Esophagus (tissue), 2 donors: ENCODE measurements around the gene ABO. TPM values are rescaled to one million over a fixed set of nuclear protein-coding genes. Genes with fewer than 3 reads are reported as not detected.
A peak's percentile ranks its signal among the peaks of the same experiment; 100 is the strongest.
"Not testable (repeated sequence)": the region's sequence is repeated elsewhere in the genome, so short reads cannot be mapped to it uniquely, and the experiment has no call there.

ENCODE experiments used
- H3K27ac ChIP-seq, 2 donors: one replicate each; pipeline ENCODE4 v1.5.1; 2013; ENCODE audit warnings: low read depth in 2 of 2, mild to moderate bottlenecking in 2 of 2, inconsistent platforms in 1 of 2, low read length in 1 of 2, moderate library complexity in 1 of 2
- H3K27me3 ChIP-seq, 2 donors: one replicate each; pipeline ENCODE4 v1.6.1; 2013; ENCODE audit warnings: low read length in 2 of 2, control low read depth in 1 of 2, mild to moderate bottlenecking in 1 of 2; ENCODE audit not compliant: insufficient read depth in 2 of 2, control insufficient read depth in 1 of 2
- H3K36me3 ChIP-seq, 2 donors: one replicate each; pipeline ENCODE4 v1.6.1; 2013; ENCODE audit warnings: low read length in 1 of 2; ENCODE audit not compliant: control insufficient read depth in 2 of 2, insufficient read depth in 2 of 2
- H3K4me1 ChIP-seq, 2 donors: one replicate each; pipeline ENCODE4 v1.6.1; 2013; ENCODE audit warnings: low read length in 1 of 2; ENCODE audit not compliant: control insufficient read depth in 2 of 2, insufficient read depth in 2 of 2
- H3K4me3 ChIP-seq, 2 donors: one replicate each; pipeline ENCODE4 v1.5.1; 2013; ENCODE audit warnings: low read length in 2 of 2, mild to moderate bottlenecking in 2 of 2, low read depth in 1 of 2, moderate library complexity in 1 of 2
- H3K9me3 ChIP-seq, 2 donors: one replicate each; pipeline ENCODE4 v1.6.1; 2013; ENCODE audit warnings: mild to moderate bottlenecking in 2 of 2, low read depth in 1 of 2, low read length in 1 of 2, moderate library complexity in 1 of 2; ENCODE audit not compliant: control insufficient read depth in 2 of 2, insufficient read depth in 1 of 2
- WGBS, 2 donors: extraction: QIAGEN DNeasy Blood & Tissue Kit; methylation state at CpG; one replicate each; pipeline ENCODE4 v1.1.7; 2013; 5-methylcytosine and 5-hydroxymethylcytosine counted together
- polyA plus RNA-seq, 2 donors: library from polyadenylated mRNA; stranded (reverse); fragments of 200-250 nt; gene quantifications; one replicate each; pipeline ENCODE4 v1.2.3, GENCODE V29; 2013
- donor health status: healthy with polysubstance abuse.
- donor health status: Bipolar disorder and iron deficiency.

ABO gene
- polyA plus RNA-seq: 10 to 100 TPM in 1 of 2 donors, 1 to 10 TPM in 1; 7.7 to 15.6 TPM

GRCh38 chr9:133275105-133276000 is at the start of gene ABO:
ABO (minus strand) TSS chr9:133275201.
- peak within 1 kb of the TSS; percentile 55 to 66 for H3K4me3 ChIP-seq
- no peaks in the 10 kb centered on the region for H3K36me3 ChIP-seq
- peaks cover 0 to 3% of the 10 kb centered on the region in 2 donors for H3K9me3 ChIP-seq
- peaks cover 0 to 5% of the 10 kb centered on the region in 2 donors for H3K4me1 ChIP-seq
- H3K27ac ChIP-seq: peak within 1 kb of the TSS; percentile 60 to 80
- no peaks in the 10 kb centered on the region for H3K27me3 ChIP-seq
- WGBS, 2 donors: 2% methylated on average over 71 to 110 of the region's 110 CpGs

- H3K27ac ChIP-seq: no peak overlapping the region
- no peaks in the 10 kb centered on the region for H3K9me3 ChIP-seq
- WGBS, 2 donors: 84 to 91% methylated on average over 13 of the region's 13 CpGs
- no peaks in the 10 kb centered on the region for H3K36me3 ChIP-seq
- no peaks in the 10 kb centered on the region for H3K27me3 ChIP-seq
- no peak overlapping the region for H3K4me3 ChIP-seq
- peaks cover 0 to 3% of the 10 kb centered on the region in 2 donors for H3K4me1 ChIP-seq
Observed at GRCh38 chr9:133323991-133324703, 49.1 kb upstream of the ABO start.

GRCh38 chr9:133323211-133323610 is 48.2 kb upstream of the ABO start:
- H3K27ac ChIP-seq: no peak overlapping the region
- no peak overlapping the region for H3K4me3 ChIP-seq
- H3K27me3 ChIP-seq: no peaks in the 10 kb centered on the region
- H3K36me3 ChIP-seq: no peaks in the 10 kb centered on the region
- WGBS, 2 donors: 84 to 89% methylated on average over 9 to 10 of the region's 10 CpGs
- peaks cover 0 to 3% of the 10 kb centered on the region in 2 donors for H3K4me1 ChIP-seq
- no peaks in the 10 kb centered on the region for H3K9me3 ChIP-seq

DNA sequence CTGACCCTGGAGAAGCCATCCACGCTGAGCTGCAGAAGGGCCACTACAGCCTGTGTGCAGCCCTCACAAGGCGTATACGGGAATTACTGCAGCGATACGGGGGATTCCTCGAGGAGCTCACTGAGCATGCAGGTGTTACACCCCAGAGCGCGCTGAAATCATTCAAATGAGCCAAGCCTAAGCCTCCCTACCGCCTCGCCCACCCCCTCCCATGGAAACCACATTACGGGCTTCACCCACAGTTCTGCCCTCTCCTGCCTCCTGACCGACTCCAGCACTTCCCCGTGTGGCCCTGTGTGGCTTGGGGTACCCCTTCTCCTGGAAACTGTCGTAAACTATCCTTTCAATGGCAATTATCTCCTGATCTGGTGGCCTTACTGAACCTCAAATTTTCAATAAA is 47.7 kb upstream of the ABO start:
- Histone ChIP-seq H3K9me3 (no peaks in the 10 kb centered on the region), H3K27ac (no peak overlapping the region), H3K4me1 (peaks cover 0 to 4% of the 10 kb centered on the region in 2 donors), H3K4me3 (no peak overlapping the region), H3K36me3 (no peaks in the 10 kb centered on the region), H3K27me3 (no peaks in the 10 kb centered on the region)
- WGBS, 2 donors: 81 to 83% methylated on average over 14 of the region's 14 CpGs

- peaks cover 0 to 7% of the 10 kb centered on the region in 2 donors for H3K4me1 ChIP-seq
- WGBS, 2 donors: 79 to 88% methylated on average over 13 of the region's 13 CpGs
- no peak overlapping the region for H3K27ac ChIP-seq
- H3K9me3 ChIP-seq: no peaks in the 10 kb centered on the region
- no peak overlapping the region for H3K4me3 ChIP-seq
- H3K27me3 ChIP-seq: no peaks in the 10 kb centered on the region
- H3K36me3 ChIP-seq: no peaks in the 10 kb centered on the region
Observed at GRCh38 chr9:133321411-133321935, 46.5 kb upstream of the ABO start.

GRCh38 chr9:133320421-133320881 is 45.5 kb upstream of the ABO start:
- WGBS, 2 donors: 81 to 84% methylated on average over 13 of the region's 13 CpGs
- H3K9me3 ChIP-seq: no peaks in the 10 kb centered on the region
- H3K4me1 ChIP-seq: peaks cover 0 to 7% of the 10 kb centered on the region in 2 donors
- no peaks in the 10 kb centered on the region for H3K36me3 ChIP-seq
- no peak overlapping the region for H3K4me3 ChIP-seq
- H3K27me3 ChIP-seq: no peaks in the 10 kb centered on the region
- no peak overlapping the region for H3K27ac ChIP-seq

DNA sequence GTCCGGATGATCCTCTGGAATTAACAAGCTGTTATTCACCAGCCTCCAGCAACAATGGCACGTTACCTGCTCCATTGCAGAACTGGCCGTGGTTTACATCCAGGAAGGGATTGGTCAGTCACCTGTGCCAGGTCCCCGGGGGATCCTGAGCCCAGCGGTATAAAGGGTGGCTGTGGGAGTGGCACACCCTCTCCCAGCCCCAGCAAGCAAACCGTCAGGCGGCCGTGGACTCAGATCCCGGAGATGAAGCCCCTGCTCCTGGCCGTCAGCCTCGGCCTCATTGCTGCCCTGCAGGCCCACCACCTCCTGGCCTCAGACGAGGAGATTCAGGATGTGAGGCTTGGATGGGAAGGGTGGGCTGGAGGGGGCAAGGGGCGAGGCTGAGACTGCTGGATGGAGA is 42.5 kb upstream of the ABO start:
- 56 to 62% methylated on average over 13 of the region's 13 CpGs for WGBS, 2 donors
- H3K4me3 ChIP-seq, H3K36me3 ChIP-seq, H3K27me3 ChIP-seq, H3K27ac ChIP-seq, H3K9me3 ChIP-seq, H3K4me1 ChIP-seq: not testable (repeated sequence)

DNA sequence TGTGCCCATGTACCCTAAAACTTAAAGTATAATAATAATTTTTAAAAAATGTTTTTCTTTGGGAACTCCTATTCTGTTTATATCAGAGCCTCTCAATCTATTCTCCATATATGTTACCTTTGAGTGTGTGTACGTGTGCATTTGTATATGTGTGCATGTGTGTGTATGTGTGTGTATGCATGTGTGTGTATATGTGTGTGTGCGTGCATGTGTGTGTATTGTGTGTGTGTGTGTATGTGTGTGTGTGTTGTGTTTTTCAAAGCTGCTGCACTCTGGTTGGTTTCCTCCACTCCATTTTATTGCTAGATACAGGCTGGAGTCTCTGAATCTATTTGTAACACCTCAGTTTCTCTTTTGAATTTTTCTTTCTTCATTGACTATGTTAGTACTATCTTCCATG is 41.0 kb upstream of the ABO start:
- H3K27me3 ChIP-seq: no peaks in the 10 kb centered on the region
- H3K9me3 ChIP-seq: no peaks in the 10 kb centered on the region
- no peak overlapping the region for H3K4me3 ChIP-seq
- no peaks in the 10 kb centered on the region for H3K36me3 ChIP-seq
- WGBS, 2 donors: 85 to 90% methylated on average over 2 of the region's 2 CpGs
- H3K27ac ChIP-seq: no peak overlapping the region
- H3K4me1 ChIP-seq: peaks cover 0 to 7% of the 10 kb centered on the region in 2 donors

GRCh38 chr9:133309608-133310007 is 34.6 kb upstream of the ABO start:
- H3K36me3 ChIP-seq: no peaks in the 10 kb centered on the region
- H3K27ac ChIP-seq: no peak overlapping the region
- peaks cover 0 to 1% of the 10 kb centered on the region in 2 donors for H3K4me1 ChIP-seq
- H3K9me3 ChIP-seq: no peaks in the 10 kb centered on the region
- no peaks in the 10 kb centered on the region for H3K27me3 ChIP-seq
- WGBS, 2 donors: 83% methylated on average over 6 of the region's 6 CpGs
- H3K4me3 ChIP-seq: no peak overlapping the region
